Naive thymus-derived CD4-positive, alpha-beta T cell (primary cell): ENCODE data around the gene AGR3. TPM values are rescaled to one million over a fixed set of nuclear protein-coding genes. Genes with fewer than 3 reads are reported as not detected.

Experiments
- ATAC-seq: fragments of 150-1000 bp; cut with Tn5 transposase; 2 replicates; pipeline ENCODE4 v1.10.0; 2021; ENCODE audit warnings: mild to moderate bottlenecking, moderate library complexity
- CTCF ChIA-PET: fragments of 350-600 bp; sonication (Branson Sonifier 250); formaldehyde crosslinking; loops from one replicate; lab custom pipeline; 2021; ENCODE audit warnings: antibody characterized with exemption; lab: Charles Lee
- POLR2A ChIA-PET: fragments of 350-600 bp; sonication (Branson Sonifier 250); formaldehyde crosslinking; loops from one replicate; lab custom pipeline; 2021; ENCODE audit warnings: antibody characterized with exemption, inconsistent platforms; lab: Charles Lee
- DNase-seq, 9 donors: peaks; one replicate each; pipeline versions ENCODE4 v3.0.0 to v3.0.0-alpha.2; 2020 to 2022; ENCODE audit warnings: mixed read lengths in 1 of 9
- H3K27ac ChIP-seq: one replicate; pipeline ENCODE4 v1.7.0; 2013; ENCODE audit warnings: mild to moderate bottlenecking, low read depth, low read length, moderate library complexity
- H3K27me3 ChIP-seq, 2 donors: one replicate each; pipeline ENCODE4 v1.7.0; 2013; ENCODE audit warnings: low read length in 2 of 2, mild to moderate bottlenecking in 2 of 2, moderate library complexity in 2 of 2; ENCODE audit not compliant: control insufficient read depth in 2 of 2, insufficient read depth in 2 of 2
- H3K36me3 ChIP-seq, 3 experiments: 1 replicate in 2 of 3; 2 replicates in 1 of 3; pipeline ENCODE4 v1.7.0; 2013; ENCODE audit warnings: low read length in 3 of 3, mild to moderate bottlenecking in 3 of 3, moderate library complexity in 1 of 3; ENCODE audit not compliant: insufficient read depth in 3 of 3, control insufficient read depth in 2 of 3
- H3K4me1 ChIP-seq, 2 donors: one replicate each; pipeline ENCODE4 v1.7.0; 2013; ENCODE audit warnings: low read length in 2 of 2, mild to moderate bottlenecking in 2 of 2, moderate library complexity in 1 of 2; ENCODE audit not compliant: control insufficient read depth in 2 of 2, insufficient read depth in 2 of 2
- H3K4me3 ChIP-seq: 2 replicates; pipeline ENCODE4 v1.7.0; 2013; ENCODE audit warnings: mild to moderate bottlenecking, low read length
- H3K9me3 ChIP-seq, 3 experiments: 1 replicate in 2 of 3; 2 replicates in 1 of 3; pipeline ENCODE4 v1.7.0; 2013; ENCODE audit warnings: low read length in 3 of 3; ENCODE audit not compliant: control insufficient read depth in 2 of 3
- H3K27ac Mint-ChIP-seq, 9 donors: one replicate each; pipeline ENCODE4 v1.8.0; 2020 to 2022; ENCODE audit warnings: mixed read lengths in 9 of 9, mild to moderate bottlenecking in 8 of 9, moderate library complexity in 5 of 9, inconsistent platforms in 2 of 9
- H3K27me3 Mint-ChIP-seq, 5 donors: one replicate each; pipeline ENCODE4 v1.8.0; 2021 to 2022; ENCODE audit warnings: mixed read lengths in 5 of 5, mild to moderate bottlenecking in 1 of 5
- H3K36me3 Mint-ChIP-seq, 5 donors: one replicate each; pipeline ENCODE4 v1.8.0; 2020 to 2022; ENCODE audit warnings: mixed read lengths in 5 of 5, mild to moderate bottlenecking in 3 of 5, inconsistent platforms in 1 of 5
- H3K4me1 Mint-ChIP-seq, 7 donors: one replicate each; pipeline ENCODE4 v1.8.0; 2020 to 2022; ENCODE audit warnings: mixed read lengths in 7 of 7, mild to moderate bottlenecking in 3 of 7, inconsistent platforms in 1 of 7
- H3K4me3 Mint-ChIP-seq, 10 donors: one replicate each; pipeline ENCODE4 v1.8.0; 2020 to 2022; ENCODE audit warnings: mild to moderate bottlenecking in 10 of 10, mixed read lengths in 10 of 10, moderate library complexity in 6 of 10, inconsistent platforms in 2 of 10
- H3K9me3 Mint-ChIP-seq, 11 donors: one replicate each; pipeline ENCODE4 v1.8.0; 2020 to 2022; ENCODE audit warnings: mixed read lengths in 11 of 11, mild to moderate bottlenecking in 4 of 11, inconsistent platforms in 1 of 11, moderate library complexity in 1 of 11
- intact Hi-C, 2 donors: fragments of 100-400 bp; cut with micrococcal nuclease; formaldehyde crosslinking; loops; one replicate each; pipeline ENCODE4 v1.15.1; 2023
- polyA plus RNA-seq, 2 donors: library from polyadenylated mRNA; unstranded; fragments of 300-500 nt; fragmentation: Illumina TruSeq; gene quantifications; one replicate each; pipeline ENCODE4 v1.2.3, GENCODE V29; 2021
- total RNA-seq, 6 experiments: library from RNA in 5 of 6; stranded (reverse) in 5 of 6; gene quantifications; 1 replicate in 5 of 6; 2 replicates in 1 of 6; pipeline ENCODE4 v1.2.3 and lab custom pipeline; 2021 to 2026

The AGR3 gene
- total and polyA plus RNA-seq, 7 experiments from 2014 or later: not detected

- H3K27me3 Mint-ChIP-seq: peaks cover 5 to 13% (median 6%) of the 10 kb centered on the region in 5 donors
- ATAC-seq (no peak), DNase-seq (no peak)
- Histone ChIP-seq H3K9me3 (no peaks in the 10 kb centered on the region), H3K27ac (no peak overlapping the region), H3K4me3 (no peak overlapping the region), H3K36me3 (no peaks in the 10 kb centered on the region), H3K27me3 (no peaks in the 10 kb centered on the region), H3K4me1 (no peaks in the 10 kb centered on the region)
- no peak overlapping the region for H3K4me3 Mint-ChIP-seq
- peaks cover 0 to 13% (median 4%) of the 10 kb centered on the region in 11 donors for H3K9me3 Mint-ChIP-seq
- H3K36me3 Mint-ChIP-seq: no peaks in the 10 kb centered on the region
- no peak overlapping the region for H3K27ac Mint-ChIP-seq
- intact Hi-C loops: no loop called here
- POLR2A ChIA-PET: no interaction called here
- no peaks in the 10 kb centered on the region for H3K4me1 Mint-ChIP-seq
- CTCF ChIA-PET: no interaction called here
Observed at GRCh38 chr7:16833373-16833772, 48.4 kb downstream of the AGR3 start.

DNA sequence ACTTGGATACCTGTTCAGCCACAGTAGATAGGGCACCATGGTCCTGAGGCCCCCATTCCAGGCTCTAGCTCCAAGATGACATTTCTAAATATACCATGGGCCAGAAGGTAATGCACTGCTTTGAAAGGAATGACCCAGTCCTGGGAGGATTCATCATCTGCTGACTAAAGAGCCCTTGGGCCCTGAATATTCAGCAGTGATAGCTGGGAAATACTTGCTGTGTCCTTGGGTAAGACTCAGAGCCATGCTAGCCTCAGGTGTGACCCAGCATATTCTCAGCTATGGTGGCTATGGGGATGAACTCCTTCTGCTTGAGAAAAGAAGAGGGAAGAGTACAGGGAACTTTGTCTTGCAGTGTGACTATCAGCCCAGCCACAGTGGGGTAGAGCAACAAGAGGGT, 55.7 kb downstream of the AGR3 start:
- peaks cover 8 to 36% (median 26%) of the 10 kb centered on the region in 5 donors for H3K27me3 Mint-ChIP-seq
- H3K27me3 ChIP-seq: no peaks in the 10 kb centered on the region

DNA sequence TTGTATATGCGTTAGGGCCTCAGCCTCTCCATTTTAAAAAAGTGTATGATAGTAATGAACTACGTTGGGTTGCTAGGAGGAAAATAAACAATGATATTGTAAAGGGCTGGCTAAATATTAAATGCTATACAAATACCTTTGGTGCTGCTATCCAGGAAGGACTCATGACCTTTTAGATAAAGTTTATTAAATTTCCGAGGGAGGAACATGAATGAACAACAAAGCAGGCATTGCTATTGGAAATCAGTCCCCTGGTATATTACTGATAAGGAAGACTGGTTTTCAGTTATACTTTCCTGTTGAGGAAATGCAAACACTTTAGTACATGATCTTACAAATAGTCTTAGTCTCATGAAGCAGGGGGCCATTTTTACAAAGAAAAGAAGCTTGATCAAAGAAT, 59.8 kb downstream of the AGR3 start:
- Histone ChIP-seq H3K9me3 (no peaks in the 10 kb centered on the region), H3K27me3 (no peaks in the 10 kb centered on the region), H3K27ac (no peak overlapping the region), H3K4me3 (no peak overlapping the region), H3K36me3 (no peaks in the 10 kb centered on the region), H3K4me1 (no peaks in the 10 kb centered on the region)
- DNase-seq (no peak), ATAC-seq (no peak)
- intact Hi-C loops: no loop called here
- CTCF ChIA-PET: no interaction called here
- Mint-ChIP-seq H3K27ac (no peak overlapping the region), H3K9me3 (peaks cover 0 to 6% (median under 1%) of the 10 kb centered on the region in 11 donors), H3K4me1 (no peaks in the 10 kb centered on the region), H3K4me3 (no peak overlapping the region), H3K27me3 (peaks cover 0 to 31% (median 21%) of the 10 kb centered on the region in 5 donors), H3K36me3 (no peaks in the 10 kb centered on the region)
- POLR2A ChIA-PET: no interaction called here

More for the DNA sequence above, 55.7 kb downstream of the AGR3 start:
- H3K9me3 Mint-ChIP-seq: peaks cover 0 to 27% (median 8%) of the 10 kb centered on the region in 11 donors
- no peak overlapping the region for H3K27ac ChIP-seq
- H3K36me3 ChIP-seq: no peaks in the 10 kb centered on the region
- ChIA-PET POLR2A (no interaction called here), CTCF (no interaction called here)
- H3K4me3 Mint-ChIP-seq: no peak overlapping the region
- DNase-seq (no peak), ATAC-seq (no peak)
- H3K9me3 ChIP-seq: no peaks in the 10 kb centered on the region
- H3K27ac Mint-ChIP-seq: no peak overlapping the region
- no peaks in the 10 kb centered on the region for H3K4me1 Mint-ChIP-seq
- no peaks in the 10 kb centered on the region for H3K4me1 ChIP-seq
- no peak overlapping the region for H3K4me3 ChIP-seq
- intact Hi-C loops: no loop called here
- H3K36me3 Mint-ChIP-seq: no peaks in the 10 kb centered on the region

DNA sequence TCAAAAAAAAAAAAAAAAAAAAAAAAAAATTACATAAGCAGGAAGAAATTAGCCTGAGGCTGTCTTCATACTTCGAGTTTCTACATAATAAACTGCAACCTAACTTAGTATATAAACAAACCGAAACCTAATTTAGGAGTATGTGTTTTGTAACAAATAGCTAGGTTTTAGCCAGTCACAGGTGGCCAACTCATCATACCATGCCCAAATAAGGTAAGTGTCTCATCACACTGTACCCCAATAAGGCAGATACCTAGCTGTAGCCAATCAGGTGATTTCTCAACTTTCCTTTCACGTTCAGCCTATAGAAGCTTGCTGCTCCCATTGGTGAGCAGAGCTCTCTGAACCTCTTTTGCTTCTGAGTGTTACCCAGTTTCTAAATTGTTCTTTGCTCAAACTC, 63.1 kb downstream of the AGR3 start:
- Histone ChIP-seq H3K4me3 (no peak overlapping the region), H3K27me3 (no peaks in the 10 kb centered on the region), H3K36me3 (no peaks in the 10 kb centered on the region), H3K27ac (no peak overlapping the region), H3K4me1 (no peaks in the 10 kb centered on the region), H3K9me3 (no peaks in the 10 kb centered on the region)
- no peaks in the 10 kb centered on the region for H3K36me3 Mint-ChIP-seq
- ATAC-seq (no peak), DNase-seq (no peak)
- peaks cover 0 to 5% (median 0%) of the 10 kb centered on the region in 7 donors for H3K4me1 Mint-ChIP-seq
- POLR2A ChIA-PET: interaction anchor here (0.6 kb wide), 1 partner anchor 728 kb away, joined by 3 read pairs; no protein-coding TSS in a partner anchor
- intact Hi-C loops: no loop called here
- CTCF ChIA-PET: interaction anchor here (0.6 kb wide), 1 partner anchor 10 kb away, joined by 4 read pairs; no protein-coding TSS in a partner anchor
- peaks cover 0 to 28% (median 24%) of the 10 kb centered on the region in 5 donors for H3K27me3 Mint-ChIP-seq
- no peak overlapping the region for H3K27ac Mint-ChIP-seq
- H3K9me3 Mint-ChIP-seq: peaks cover 0 to 2% (median 0%) of the 10 kb centered on the region in 11 donors
- H3K4me3 Mint-ChIP-seq: no peak overlapping the region

DNA sequence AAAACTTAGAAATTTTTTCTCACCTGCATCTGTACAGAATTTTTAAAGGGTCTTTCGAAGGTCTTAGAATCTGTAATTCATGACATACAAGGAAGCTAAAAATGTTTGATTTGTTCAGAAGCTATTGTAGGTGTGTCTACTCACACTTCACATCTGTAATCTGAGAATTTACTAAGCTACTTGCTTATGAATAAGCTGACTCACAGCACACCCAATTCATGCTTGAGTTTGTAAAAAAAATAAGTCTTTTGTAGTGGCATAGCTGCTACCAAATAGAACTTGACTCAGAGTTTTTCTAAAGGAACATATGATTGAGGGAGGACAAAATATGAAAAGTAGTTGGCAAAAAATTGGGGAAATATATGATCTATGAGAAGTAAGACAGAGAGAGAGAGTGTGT, 64.2 kb downstream of the AGR3 start:
- Mint-ChIP-seq H3K36me3 (no peaks in the 10 kb centered on the region), H3K27me3 (peaks cover 0 to 26% (median 20%) of the 10 kb centered on the region in 5 donors), H3K4me3 (no peak overlapping the region), H3K9me3 (peaks cover 0 to 2% (median 0%) of the 10 kb centered on the region in 11 donors), H3K4me1 (peaks cover 0 to 5% (median 0%) of the 10 kb centered on the region in 7 donors), H3K27ac (no peak overlapping the region)
- intact Hi-C loops: no loop called here
- no peaks in the 10 kb centered on the region for H3K9me3 ChIP-seq
- ATAC-seq (no peak), DNase-seq (no peak)
- H3K36me3 ChIP-seq: no peaks in the 10 kb centered on the region
- H3K27ac ChIP-seq: no peak overlapping the region
- POLR2A ChIA-PET: no interaction called here
- no peaks in the 10 kb centered on the region for H3K4me1 ChIP-seq
- CTCF ChIA-PET: no interaction called here
- H3K27me3 ChIP-seq: no peaks in the 10 kb centered on the region
- H3K4me3 ChIP-seq: no peak overlapping the region

DNA sequence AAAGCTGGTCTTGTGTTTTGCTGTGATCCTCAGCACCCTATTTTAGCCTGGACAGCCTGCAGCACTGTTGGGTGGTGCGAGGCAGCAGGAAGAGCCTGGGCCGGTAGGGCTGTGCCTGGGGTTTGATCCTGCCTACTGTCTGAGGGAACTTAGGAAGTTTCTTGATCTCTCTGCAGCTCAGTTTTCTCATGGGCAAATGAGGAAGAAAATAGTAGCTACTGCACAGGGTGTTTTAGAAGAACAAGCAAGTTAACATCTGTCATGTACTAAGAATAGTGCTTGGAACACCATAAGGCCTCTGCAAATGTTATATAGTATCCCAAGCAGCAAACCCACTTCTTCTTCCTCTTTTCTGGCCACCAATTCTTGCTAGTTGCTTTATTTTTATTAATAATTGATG, 65.0 kb downstream of the AGR3 start:
- H3K4me3 Mint-ChIP-seq: no peak overlapping the region
- peak; percentile 36 for ATAC-seq
- ChIA-PET POLR2A (no interaction called here), CTCF (no interaction called here)
- no peaks in the 10 kb centered on the region for H3K36me3 Mint-ChIP-seq
- H3K27me3 ChIP-seq: no peaks in the 10 kb centered on the region
- H3K4me1 Mint-ChIP-seq: peaks cover 0 to 5% (median 0%) of the 10 kb centered on the region in 7 donors
- H3K4me1 ChIP-seq: no peaks in the 10 kb centered on the region
- intact Hi-C loops: no loop called here
- DNase-seq: no peak
- no peaks in the 10 kb centered on the region for H3K36me3 ChIP-seq
- no peak overlapping the region for H3K27ac Mint-ChIP-seq
- H3K27me3 Mint-ChIP-seq: peaks cover 0 to 29% (median 20%) of the 10 kb centered on the region in 5 donors
- no peaks in the 10 kb centered on the region for H3K9me3 ChIP-seq
- no peak overlapping the region for H3K27ac ChIP-seq
- no peak overlapping the region for H3K4me3 ChIP-seq
- peaks cover 0 to 2% (median 0%) of the 10 kb centered on the region in 11 donors for H3K9me3 Mint-ChIP-seq

GRCh38 chr7:16815001-16815400, 66.8 kb downstream of the AGR3 start:
- DNase-seq (no peak), ATAC-seq (no peak)
- no peaks in the 10 kb centered on the region for H3K27me3 ChIP-seq
- Mint-ChIP-seq H3K9me3 (peaks cover 0 to 2% (median 0%) of the 10 kb centered on the region in 11 donors), H3K27ac (no peak overlapping the region), H3K27me3 (peaks cover 0 to 17% (median 14%) of the 10 kb centered on the region in 5 donors), H3K4me3 (no peak overlapping the region), H3K36me3 (no peaks in the 10 kb centered on the region), H3K4me1 (peaks cover 0 to 5% (median 0%) of the 10 kb centered on the region in 7 donors)
- ChIA-PET POLR2A (no interaction called here), CTCF (no interaction called here)
- H3K27ac ChIP-seq: no peak overlapping the region
- no peaks in the 10 kb centered on the region for H3K4me1 ChIP-seq
- no peaks in the 10 kb centered on the region for H3K36me3 ChIP-seq
- intact Hi-C loops: no loop called here
- no peaks in the 10 kb centered on the region for H3K9me3 ChIP-seq
- no peak overlapping the region for H3K4me3 ChIP-seq
